A549 (cell line): Measurements from ENCODE around the gene TUBB1.

ENCODE experiments used
- CTCF ChIP-seq: fragments of >200 bp; sonication (Bioruptor Twin); formaldehyde crosslinking; IDR thresholded peaks from 3 replicates; pipeline ENCODE4 v1.5.1; 2016
- E2F6 ChIP-seq: IDR thresholded peaks from 2 replicates; pipeline ENCODE4 v1.6.1; 2012; ENCODE audit warnings: low read depth, borderline replicate concordance
- EHMT2 ChIP-seq: fragments of 200-600 bp; sonication (generic); IDR thresholded peaks from 2 replicates; pipeline ENCODE4 v1.6.1; 2016; ENCODE audit warnings: antibody characterized with exemption, low read depth, mild to moderate bottlenecking, moderate library complexity
- ESRRA ChIP-seq: fragments of 150-350 bp; IDR thresholded peaks from 2 replicates; pipeline ENCODE4 v1.6.1; 2014; ENCODE audit warnings: mild to moderate bottlenecking, low read length, borderline replicate concordance
- MAZ ChIP-seq: fragments of 150-350 bp; IDR thresholded peaks from 2 replicates; pipeline ENCODE4 v1.6.1; 2014; ENCODE audit warnings: antibody characterized with exemption, low read depth, low read length, borderline replicate concordance
- POLR2A ChIP-seq: IDR thresholded peaks from 2 replicates; pipeline ENCODE4 v1.6.1; 2012; ENCODE audit warnings: mild to moderate bottlenecking, low read length
- RAD21 ChIP-seq, 2 experiments: fragments of >200 bp in 1 of 2; sonication (Bioruptor Twin) in 1 of 2; formaldehyde crosslinking in 1 of 2; IDR thresholded peaks in 1 of 2; conservative IDR thresholded peaks in 1 of 2; 2 replicates in 1 of 2; 3 replicates in 1 of 2; pipeline ENCODE4 v1.6.1; 2012 to 2018; ENCODE audit warnings: inconsistent platforms in 1 of 2
- TP53 ChIP-seq: fragments of 250-450 bp; sonication (Bioruptor Pico); IDR thresholded peaks from 2 replicates; pipeline ENCODE4 v1.5.0; 2021; ENCODE audit warnings: mild to moderate bottlenecking, moderate library complexity

- TF ChIP-seq ESRRA (no peak), POLR2A (no peak), CTCF (no peak), MAZ (no peak), RAD21 (conservative IDR thresholded peaks at IDR 0.05 in 1 of 2, IDR thresholded peaks at IDR 0.05 in 1 of 2) (no peak), EHMT2 (no peak), E2F6 (no peak), TP53 (CRISPR knock-in tag) (no peak)
Measured at GRCh38 chr20:58986286-58986967, 32.8 kb upstream of the TUBB1 start.
